Activated effector memory CD4-positive, alpha-beta T cell treated with Interleukin-2 at 50 U/mL for 16 hours (primary cell): ENCODE measurements around the gene PTBP3.

ENCODE experiments used
- DNase-seq: peaks from one replicate; pipeline ENCODE4 v3.0.0-alpha.2; 2020

Gene PTBP3

DNA sequence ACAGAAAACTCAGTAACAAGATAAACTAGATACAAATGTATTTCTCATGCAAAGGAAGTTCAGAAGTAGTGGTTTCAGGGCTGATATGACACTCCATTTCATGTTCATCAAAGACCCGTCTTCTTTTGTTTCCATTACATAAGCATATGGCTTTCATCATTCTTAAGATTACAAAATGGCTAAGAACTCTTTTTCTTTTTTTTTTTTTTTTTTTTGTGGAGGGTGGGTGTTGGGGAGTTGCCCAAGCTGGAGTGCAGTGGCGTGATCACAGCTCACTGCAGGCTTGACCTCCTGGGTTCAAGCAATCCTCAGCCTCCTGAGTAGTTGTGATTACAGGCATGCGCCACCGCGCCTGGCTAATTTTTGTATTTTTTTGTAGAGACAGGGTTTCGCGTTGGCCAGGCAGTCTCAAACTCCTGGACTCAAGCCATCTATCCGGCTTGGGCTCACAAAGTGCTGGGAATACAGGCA, 22.0 kb upstream of the PTBP3 start:
- no peak for DNase-seq

DNA sequence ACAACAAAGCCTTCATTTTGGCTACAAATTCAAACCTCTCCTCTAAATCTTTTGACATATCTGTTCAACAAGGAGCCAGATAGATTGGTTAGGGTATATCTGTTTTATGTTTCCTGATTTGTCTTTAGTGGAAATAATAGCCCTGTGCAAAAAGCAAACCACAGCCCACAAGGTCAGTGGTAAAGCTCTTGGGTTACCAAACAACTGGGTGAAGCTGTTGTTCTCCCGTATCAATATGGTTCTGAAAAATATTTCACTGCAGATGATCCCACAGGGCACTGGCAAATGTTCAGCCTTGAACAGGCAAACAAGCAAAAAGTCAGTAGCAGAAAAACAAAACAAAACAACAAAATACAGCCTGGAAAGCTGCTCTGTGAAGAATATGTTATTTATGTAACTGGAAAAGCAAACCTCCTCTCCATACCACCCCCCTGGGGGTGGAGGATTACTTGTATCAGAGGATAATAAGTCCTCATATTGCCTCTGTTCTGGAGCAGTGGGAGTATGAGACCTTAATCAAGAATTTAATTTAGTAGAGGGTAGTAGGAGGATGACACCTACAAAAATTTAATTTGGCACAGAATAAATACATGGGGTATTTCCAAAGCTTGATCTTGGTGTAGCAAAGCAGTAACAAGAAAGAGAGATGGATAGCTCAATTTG, 20.8 kb upstream of the PTBP3 start:
- DNase-seq: no peak

DNA sequence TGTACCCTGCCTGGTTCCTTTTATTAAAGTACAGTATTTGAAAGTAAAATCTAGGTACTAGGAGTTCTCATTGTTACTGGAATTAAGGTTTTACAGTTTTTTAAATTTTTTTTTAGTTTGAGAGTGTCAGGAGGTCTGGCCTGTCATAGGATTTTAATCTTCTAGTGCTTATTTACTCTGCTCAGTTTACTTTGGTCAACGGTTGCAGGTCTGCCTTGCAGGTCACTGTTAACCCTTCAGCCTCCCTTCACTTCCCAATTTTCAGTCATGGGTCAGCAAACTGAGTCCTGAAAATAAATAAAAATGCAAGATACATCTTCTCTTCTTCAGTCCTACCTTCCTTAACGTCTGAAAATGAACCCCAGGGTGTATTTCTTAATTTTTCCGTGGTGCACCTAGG, 18.8 kb upstream of the PTBP3 start:
- no peak for DNase-seq

DNA sequence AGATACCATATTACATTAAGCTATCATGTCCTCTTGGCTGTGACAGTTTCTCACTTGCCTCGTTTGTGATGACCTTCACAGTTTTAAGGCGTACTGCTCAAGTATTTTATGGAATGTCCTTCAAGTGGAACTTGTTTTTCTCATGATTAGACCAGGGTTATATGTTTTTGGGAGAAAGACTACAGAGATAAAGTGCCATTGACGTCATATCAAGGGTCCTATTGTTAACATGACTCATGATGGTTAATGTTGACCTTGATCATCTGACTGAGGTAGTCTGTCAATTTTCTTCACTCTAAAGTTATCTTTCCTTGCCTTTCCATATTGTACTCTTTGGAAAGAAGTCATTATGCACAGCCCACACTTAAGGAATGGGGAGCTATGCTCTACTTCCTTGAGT, 17.8 kb upstream of the PTBP3 start:
- no peak for DNase-seq

DNA sequence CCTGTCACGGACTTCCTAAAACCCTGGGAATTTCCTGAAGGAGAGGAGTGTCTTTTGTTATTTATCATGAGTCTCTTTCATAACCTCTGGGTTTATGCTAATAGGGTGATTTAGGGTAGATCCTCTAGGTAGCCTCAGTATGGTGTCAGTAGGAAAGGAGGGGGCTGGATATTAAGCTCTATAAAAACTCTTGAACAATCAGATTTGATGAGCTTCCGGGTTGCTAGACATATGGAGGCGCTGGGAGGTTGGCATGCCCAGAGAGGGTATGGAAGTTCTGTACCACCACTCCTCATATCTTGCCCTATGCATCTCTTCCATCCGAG, 15.6 kb upstream of the PTBP3 start:
- no peak for DNase-seq

DNA sequence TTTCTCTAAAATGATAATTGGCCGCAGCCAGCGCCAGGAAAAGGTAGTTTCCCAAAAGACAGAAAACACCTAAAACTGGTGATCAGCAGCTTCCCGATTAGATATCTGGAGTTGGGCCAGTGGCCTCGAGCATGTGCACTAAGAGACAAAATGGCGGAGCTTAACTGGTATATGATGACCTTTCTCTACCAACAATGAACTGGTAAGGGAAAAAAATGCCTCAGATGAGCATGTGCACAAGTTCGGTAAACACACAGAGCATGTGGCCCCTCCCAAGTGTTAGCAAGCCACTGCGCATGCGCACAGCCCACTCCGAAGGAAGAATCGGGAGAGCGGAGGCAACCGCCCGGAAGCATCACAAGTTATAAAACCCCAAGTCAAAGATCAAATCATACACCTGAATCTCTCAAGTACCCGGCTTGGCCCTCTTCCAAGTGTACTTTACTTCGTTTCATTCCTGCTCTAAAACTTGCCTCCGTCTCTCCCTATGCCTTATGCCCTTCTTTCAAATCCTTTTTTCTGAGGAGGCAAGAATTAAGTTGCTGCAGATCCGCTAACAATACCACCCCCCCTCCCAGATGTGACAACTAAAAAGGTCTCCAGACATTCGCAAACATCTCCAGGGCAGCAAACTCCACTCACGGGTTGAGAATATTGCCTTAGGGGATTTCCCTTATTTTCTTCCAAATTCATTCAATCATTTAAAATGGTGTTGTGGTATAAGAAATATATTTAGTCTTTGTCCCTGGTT, 15.0 kb upstream of the PTBP3 start:
- peak; percentile 52 for DNase-seq

DNA sequence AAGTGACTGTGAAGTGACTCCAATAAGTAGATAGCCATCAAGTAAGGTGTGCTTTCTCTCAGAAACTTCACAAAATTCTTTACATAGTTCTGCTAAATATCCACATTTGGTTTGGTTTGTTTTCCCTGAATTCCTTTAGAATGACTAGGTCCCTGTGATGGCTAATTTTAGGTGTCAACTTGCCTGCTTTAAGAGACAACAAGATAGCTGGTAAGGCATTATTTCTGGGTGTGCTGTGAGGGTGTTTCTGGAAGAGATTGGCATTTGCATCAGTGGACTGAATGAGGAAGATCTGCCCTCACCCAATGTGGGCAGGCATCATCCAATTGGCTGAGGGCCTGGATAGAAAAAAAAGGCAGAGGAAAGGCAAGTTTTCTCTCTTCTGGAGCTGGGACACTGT, 8.3 kb upstream of the PTBP3 start:
- no peak for DNase-seq

DNA sequence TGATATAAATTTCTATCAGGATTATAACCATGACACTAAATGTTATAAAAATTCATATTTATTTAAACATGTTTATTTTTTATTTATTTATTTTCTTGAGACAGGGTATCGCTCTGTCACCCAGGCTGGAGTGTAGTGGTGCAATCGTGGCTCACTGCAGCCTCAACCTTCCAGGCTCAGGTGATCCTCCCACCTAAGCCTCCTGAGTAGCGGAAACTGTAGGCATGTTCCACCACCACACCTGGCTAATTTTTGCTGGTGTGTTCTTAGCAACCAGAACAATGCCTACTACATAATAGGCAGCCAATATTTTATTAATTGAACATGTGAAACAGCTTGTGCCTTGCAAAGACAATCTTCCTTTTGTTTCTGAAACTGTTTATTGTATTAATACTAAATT, 6.5 kb upstream of the PTBP3 start:
- DNase-seq: no peak

DNA sequence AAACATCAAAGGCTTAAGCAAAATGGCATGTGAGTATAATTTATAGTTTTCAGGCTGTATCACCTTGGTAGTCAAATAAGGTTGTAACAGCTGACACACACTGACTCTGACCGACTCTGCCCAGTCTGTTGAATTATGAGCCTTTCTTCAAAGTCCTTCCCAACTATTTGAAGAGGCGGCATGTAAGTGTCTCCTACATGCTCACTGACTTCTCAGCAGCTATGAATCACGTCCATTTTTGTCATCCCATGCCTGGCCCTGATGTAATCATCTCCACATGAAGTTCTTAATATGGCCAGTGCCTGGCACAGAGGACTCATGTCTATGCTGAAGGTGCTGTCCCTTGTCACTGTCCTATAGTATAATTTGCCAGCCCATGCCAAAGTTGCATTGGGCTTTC, 5.1 kb upstream of the PTBP3 start:
- no peak for DNase-seq

DNA sequence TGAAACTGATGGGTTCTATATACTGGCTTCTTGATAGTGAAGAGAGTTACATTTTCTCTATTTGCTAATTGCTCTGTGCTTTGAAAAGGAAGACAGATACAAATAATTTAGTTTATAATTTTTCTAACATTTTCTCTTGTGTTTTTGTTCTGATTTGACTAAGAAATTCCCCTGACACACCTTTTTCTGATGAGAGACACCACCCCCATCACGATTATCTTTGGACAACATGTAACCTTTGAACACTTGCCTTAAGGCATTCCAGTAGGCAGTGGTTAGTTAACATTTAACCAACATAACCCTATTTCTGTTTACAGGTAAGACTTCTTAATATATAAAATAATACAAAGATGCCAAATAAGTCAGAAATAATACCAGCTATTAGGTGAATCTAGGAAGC, 4.1 kb upstream of the PTBP3 start:
- no peak for DNase-seq

DNA sequence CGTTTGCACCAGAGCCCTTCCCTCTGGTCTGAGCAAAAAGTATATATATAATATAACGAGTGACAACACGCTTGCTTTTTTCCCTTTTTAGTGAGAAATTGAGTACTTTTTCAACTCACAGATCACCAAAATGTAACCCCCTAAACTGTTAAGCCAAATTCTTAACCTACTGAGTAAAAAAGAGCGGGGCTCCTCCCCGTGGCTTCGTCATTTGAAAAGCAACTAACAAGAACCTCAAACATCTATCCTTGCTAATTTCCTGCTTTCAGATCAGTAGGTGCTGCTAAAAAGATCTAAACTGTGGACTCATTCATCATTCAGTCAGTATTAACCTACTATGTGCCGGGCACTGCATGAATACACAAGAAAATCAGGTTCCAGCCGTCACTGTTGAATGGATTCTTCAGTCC, 1.0 kb upstream of the PTBP3 start:
- DNase-seq: no peak

DNA sequence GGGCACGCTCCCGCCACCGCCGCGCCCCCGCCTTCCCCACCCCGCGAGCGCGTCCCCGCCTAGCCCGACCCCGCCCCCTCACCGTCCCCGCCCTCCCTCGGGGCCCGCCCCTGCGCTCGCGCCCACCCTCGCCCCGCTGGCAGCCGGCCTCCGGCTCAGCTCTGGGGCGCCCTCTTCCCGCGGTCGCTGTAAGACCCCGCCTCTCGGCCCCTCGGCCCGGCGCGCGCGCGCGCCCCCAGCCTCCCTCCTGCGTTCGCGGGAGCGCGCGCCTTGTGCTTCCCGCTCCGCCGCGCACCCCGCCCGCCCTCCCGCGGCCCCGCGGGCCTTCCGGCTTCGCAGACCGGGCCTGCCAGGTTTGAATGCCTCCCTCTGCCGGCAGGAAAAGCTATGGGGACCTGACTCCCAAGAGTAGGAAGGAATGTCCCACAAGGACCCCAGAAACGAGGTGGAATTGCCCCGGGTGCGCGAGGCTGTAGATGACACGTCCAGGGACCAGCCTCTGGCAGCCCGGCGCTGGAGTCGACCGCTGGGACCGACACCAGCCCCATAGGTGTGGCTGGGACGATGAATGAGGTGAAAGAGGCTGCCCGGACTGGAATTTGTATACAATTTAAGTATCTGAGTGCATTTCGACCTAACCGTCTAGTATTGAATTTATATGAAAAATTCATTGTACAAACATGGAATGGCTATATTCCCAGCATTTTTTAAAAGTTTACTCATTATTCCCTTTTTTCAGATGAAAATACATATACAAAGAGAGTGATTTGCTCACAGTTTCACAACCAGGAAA, 416 bp upstream of the PTBP3 start:
- DNase-seq: peak; percentile 94

DNA sequence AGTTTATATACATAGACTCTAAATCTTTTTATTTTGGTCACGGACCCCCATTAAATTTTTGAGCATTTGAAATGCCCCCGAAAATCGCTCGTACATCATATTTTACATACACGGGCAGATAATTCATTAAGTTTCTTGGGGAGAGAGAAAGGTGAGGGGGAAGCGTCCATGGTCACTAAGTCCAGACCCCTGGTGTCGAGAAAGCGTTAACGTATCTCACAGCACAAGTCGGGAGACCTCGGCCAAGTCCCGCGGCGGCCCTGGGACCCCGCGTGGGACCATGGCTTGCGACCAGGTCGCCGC, 794 bp downstream of the PTBP3 start:
- DNase-seq: no peak

DNA sequence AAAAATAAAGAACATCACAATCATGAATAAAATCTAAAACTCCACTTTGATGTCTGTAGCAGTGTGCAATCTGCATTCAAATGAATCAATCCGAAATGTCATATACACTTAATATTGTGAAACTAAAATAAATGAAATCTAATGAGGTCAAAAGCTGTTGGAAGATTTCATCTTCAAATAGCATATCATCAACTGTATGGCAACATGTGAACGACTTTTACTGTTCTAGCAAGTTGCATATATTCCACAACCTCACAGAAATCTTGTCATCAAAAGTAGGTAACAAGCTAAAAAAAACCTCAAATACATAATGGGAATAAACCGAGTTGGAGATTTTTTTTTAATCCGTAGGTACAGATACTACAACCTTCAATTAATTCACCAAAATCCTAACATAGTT, 1.2 kb downstream of the PTBP3 start:
- no peak for DNase-seq

DNA sequence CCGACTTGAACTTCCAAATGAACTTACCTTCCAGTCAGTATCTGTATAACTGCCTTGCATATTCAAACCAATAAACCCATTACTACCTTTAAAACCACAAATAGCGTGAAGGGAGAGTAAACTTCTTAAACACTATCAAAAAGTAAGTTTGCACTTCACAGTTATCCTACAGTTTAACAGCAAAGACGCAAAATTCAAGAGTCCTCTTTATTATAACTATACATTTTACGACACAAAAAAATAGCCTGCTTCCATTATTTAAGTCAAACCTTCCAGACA, 1.8 kb downstream of the PTBP3 start:
- DNase-seq: no peak

DNA sequence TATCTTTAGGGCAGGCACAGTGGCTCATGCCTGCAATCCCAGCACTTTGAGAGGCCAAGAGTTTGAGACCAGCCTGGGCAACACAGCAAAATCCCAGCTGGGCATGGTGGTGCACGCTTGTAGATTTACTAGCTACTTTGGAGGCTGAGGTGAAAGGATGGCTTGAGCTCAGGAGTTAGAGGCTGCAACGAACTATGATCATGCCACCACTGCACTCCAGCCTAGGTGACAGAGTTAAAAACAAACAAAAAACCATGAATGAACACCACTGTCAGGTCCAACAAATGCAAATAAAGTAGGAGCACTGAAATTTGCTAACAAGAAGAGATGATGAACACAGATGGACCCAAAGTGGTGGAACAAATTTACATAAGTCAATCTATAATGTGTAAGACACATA, 4.9 kb downstream of the PTBP3 start:
- no peak for DNase-seq

DNA sequence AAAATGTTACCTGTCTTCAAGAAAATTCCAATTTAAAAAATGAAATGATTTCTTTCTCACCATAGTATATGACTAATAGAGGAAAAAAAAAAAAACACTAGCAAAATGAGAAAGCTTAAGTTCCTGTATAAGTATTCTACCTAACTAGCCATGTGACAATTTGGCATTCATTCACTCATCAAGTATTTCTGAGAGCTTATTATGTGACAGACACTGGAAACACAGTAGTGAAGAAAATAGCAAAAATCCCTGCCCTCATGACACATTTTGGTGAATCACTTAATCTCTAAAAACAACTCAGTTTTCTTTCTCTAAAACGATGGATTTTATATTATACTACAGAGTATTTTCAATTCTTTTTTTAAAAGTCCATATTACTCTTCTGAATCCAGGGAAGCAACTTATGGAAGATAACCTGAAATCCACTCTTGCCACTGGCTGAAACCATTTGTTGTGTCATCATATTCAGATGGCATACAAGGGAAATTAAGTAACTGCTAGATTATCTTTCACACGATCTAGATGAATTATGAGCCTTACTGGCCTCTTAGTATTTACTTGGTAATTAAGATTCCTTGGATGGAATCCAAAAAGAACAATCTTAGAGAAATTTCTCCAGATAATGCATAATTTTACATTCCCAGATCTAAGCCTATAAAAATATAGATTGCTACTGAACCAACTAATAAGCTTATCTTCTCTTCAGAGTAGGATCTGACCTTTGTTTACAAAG, 5.5 kb downstream of the PTBP3 start:
- DNase-seq: no peak

DNA sequence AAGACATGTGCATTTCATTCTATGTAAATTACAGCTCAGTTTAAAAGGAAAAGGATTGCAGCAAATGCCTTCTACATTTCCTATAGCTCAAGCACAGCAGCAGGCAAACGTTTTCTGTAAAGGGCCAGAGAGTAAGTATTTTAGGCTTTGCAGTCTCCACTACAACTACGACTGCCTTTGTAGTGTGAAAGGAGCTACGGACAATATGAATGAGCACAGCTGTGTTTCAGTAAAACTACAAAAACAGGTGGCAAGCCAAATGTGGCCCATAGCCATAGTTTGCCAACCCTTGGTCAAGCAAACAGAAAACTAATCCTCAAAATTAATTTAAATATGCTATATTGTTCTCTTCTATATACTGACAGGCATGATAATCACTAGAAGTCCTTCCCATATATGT, 7.2 kb downstream of the PTBP3 start:
- no peak for DNase-seq

DNA sequence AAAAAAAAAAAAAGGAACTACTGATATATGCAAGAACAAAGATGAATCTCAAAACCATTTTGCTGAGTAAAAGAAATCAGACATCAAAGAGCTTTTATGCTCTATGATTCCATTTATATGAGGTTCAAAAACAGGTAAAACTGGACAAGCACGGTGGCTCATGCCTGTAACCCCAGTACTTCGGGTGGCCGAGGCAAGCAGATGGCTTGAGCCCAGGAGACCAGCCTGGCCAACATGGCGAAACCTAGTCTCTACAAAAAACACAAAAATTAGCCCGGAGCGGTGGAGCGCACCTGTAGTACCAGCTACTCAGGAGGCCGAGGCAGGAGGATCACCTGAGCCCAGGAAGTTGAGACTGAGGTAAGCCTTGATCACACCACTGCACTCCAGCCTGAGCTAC, 7.8 kb downstream of the PTBP3 start:
- no peak for DNase-seq

DNA sequence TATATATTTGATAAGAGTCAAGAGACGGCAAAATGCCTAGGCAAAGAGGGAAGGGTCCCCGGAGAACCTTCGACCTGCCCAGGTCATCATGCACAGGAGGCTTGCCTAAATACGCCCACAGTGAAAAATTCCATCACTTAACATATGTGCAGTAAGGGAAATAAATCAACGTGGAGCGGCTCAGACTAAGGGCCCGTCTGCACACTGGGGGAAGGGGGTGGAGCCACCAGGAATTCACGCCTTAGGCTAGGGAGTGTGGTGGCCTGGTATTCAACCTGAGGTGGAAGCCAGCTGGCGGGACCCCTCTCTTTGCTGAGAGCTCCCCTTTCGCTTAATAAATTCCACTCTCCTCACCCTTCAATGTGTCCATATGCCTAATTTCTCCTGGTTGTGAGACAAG, 8.3 kb downstream of the PTBP3 start:
- no peak for DNase-seq

DNA sequence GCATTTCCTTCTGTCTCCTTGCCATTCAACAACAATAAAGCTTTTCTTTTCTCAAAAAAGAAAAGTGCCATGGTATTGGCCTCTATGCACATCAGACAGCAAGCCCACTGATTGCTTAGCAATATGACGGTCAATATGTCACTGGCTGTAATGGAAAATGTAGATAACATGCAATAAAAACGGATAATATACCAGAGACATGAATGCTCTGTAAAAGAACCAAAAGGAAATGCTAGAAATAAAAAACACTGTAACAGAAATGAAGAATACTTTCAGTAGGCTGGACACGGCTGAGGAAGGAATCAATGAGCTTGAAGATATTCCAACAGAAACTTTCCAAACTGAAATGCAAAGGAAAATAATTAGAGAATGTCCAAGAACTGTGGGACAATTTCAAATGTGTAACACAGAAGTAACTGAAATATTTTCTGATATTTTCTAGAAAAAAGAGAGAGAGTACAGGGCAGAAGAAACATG, 10.0 kb downstream of the PTBP3 start:
- no peak for DNase-seq

DNA sequence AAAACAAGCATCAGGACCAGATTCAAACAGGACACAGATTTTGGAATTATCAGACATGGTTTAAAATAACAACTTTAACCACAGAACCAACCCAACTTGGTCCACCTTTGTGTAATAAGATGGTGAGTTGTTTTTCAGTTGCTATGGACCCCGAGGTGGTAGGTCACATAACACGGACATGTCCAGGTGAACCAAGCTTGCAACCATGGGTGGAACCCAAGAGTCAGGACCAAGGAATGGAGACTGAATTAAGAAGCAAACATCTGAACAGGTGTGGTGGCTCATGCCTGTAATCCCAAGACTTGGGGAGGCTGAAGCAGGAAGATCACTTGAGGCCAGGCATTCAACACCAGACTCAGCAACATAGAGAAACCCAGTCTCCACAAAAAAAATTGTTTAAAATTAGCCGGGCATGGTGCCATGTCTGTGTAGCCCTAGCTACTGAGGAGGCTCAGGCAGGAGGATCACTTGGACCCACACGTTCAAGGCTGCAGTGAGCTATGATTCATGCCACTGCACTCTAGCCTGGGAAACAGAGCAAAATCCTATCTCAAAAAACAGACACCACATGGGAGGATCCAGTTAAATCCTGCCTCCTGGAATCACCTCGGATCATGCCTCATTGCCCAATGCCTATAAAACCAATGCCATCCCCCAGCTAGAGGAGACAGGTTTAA, 10.6 kb downstream of the PTBP3 start:
- DNase-seq: no peak

DNA sequence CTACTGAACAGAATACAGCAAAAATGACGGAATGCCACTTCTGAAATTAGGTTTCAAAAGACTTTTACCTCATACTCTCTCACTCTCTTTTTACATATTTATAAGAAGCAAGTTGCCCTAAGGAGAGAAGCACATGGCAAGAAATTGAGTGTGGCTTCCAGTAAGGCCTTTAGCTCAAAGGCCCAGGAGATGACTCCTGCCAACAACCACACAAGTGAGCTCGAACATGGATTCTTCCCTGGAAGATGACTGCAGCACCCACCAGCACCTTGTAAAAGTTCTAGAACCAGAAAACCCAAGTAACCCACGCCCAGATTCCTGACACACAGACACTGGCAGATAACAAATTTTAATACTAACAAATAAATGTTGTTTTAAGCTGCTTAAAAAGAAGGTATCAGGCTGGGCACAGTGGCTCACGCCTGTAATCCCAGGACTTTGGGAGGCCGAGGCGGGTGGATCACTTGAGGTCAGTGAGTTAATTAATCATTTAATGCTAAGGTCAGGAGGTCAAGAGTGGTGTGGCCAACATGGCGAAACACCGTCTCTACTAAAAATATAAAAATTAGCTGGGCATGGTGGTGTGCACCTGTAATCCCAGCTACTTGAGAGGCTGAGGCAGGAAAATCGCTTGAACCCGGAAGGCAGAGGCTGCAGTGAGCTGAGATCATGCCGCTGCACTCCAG, 17.0 kb downstream of the PTBP3 start:
- no peak for DNase-seq
